Coronary artery (tissue), 2 donors: ENCODE results near the gene SVIP.

ENCODE experiments used
- DNase-seq: peaks from one replicate; pipeline ENCODE4 v3.0.0-alpha.2; 2017; ENCODE audit warnings: low spot score
- H3K27ac ChIP-seq, 2 donors: fragments of 200-600 bp; sonication (generic); one replicate each; pipeline ENCODE4 v1.5.1; 2016 to 2019
- H3K4me3 ChIP-seq: fragments of 200-600 bp; sonication (generic); 2 replicates; pipeline ENCODE4 v1.5.1; 2016; ENCODE audit warnings: mild to moderate bottlenecking, moderate library complexity
- CTCF ChIP-seq: fragments of 200-600 bp; sonication (generic); IDR thresholded peaks from one replicate; pipeline ENCODE4 v1.5.1; 2019; ENCODE audit warnings: antibody characterized with exemption

Gene SVIP

GRCh38 chr11:22829231-22830081 is at the start of gene SVIP:
SVIP (minus strand) TSS chr11:22829801; CDS start chr11:22829748, 53 bp downstream.
- peak within 1 kb of the TSS; percentile 82 for H3K4me3 ChIP-seq
- TF ChIP-seq CTCF, result peak; percentile 58
- H3K27ac ChIP-seq, result peak within 1 kb of the TSS; percentile 61 to 84
- DNase-seq, result peak; percentile 93

- no peak for TF ChIP-seq CTCF
- no peak overlapping the region for H3K4me3 ChIP-seq
- DNase-seq, result no peak
- no peak overlapping the region for H3K27ac ChIP-seq
Observed at GRCh38 chr11:22878604-22879003, 49.0 kb upstream of the SVIP start.

GRCh38 chr11:22878039-22878438 is 48.4 kb upstream of the SVIP start:
- DNase-seq, result no peak
- no peak overlapping the region for H3K27ac ChIP-seq
- H3K4me3 ChIP-seq, result no peak overlapping the region
- TF ChIP-seq CTCF, result no peak

GRCh38 chr11:22875869-22876473 is 46.4 kb upstream of the SVIP start:
- Histone ChIP-seq H3K27ac (no peak overlapping the region), H3K4me3 (no peak overlapping the region)
- DNase-seq, result no peak
- peak; percentile 52 for TF ChIP-seq CTCF

- DNase-seq, result no peak
- TF ChIP-seq CTCF, result no peak
- Histone ChIP-seq H3K27ac (no peak overlapping the region), H3K4me3 (no peak overlapping the region)
Observed at GRCh38 chr11:22869325-22869724, 39.7 kb upstream of the SVIP start.

- H3K27ac ChIP-seq, result no peak within 1 kb of the TSS
- no peak for DNase-seq
- H3K4me3 ChIP-seq, result no peak within 1 kb of the TSS
- no peak for TF ChIP-seq CTCF
Observed at GRCh38 chr11:22860241-22860640, 30.6 kb upstream of the SVIP start, which contains the start of gene CCDC179. CCDC179 (minus strand) TSS chr11:22860474; CDS start chr11:22860421, 53 bp downstream.

- no peak for TF ChIP-seq CTCF
- H3K27ac ChIP-seq, result no peak overlapping the region
- H3K4me3 ChIP-seq, result no peak overlapping the region
- no peak for DNase-seq
Observed at GRCh38 chr11:22859756-22860155, 30.2 kb upstream of the SVIP start.
